HepG2 (cell line): ENCODE measurements around the gene AGAP3. TPM values are rescaled to one million over a fixed set of nuclear protein-coding genes. Genes with fewer than 3 reads are reported as not detected.

ENCODE experiments used
- ATF3 ChIP-seq: sonication (generic); formaldehyde crosslinking; IDR thresholded peaks from 2 replicates; pipeline ENCODE4 v1.4.0; 2020; ENCODE audit warnings: missing genetic modification reagents
- ETS1 ChIP-seq: sonication (generic); formaldehyde crosslinking; IDR thresholded peaks from 2 replicates; pipeline ENCODE4 v1.4.0; 2020; ENCODE audit warnings: missing genetic modification reagents
- ETV6 ChIP-seq: sonication (generic); formaldehyde crosslinking; conservative IDR thresholded peaks from 2 replicates; pipeline ENCODE4 v1.4.0; 2020; ENCODE audit warnings: missing genetic modification reagents
- IKZF1 ChIP-seq: fragments of 450-650 bp; IDR thresholded peaks from 2 replicates; pipeline ENCODE4 v1.7.1; 2016
- MED1 ChIP-seq: sonication (generic); formaldehyde crosslinking; IDR thresholded peaks from 2 replicates; pipeline ENCODE4 v1.4.0; 2020; ENCODE audit warnings: missing genetic modification reagents
- MXD4 ChIP-seq: IDR thresholded peaks from 2 replicates; pipeline ENCODE4 v1.6.1; 2016; ENCODE audit warnings: mild to moderate bottlenecking, missing biosample characterization, missing genetic modification reagents
- NFIC ChIP-seq: IDR thresholded peaks from 2 replicates; pipeline ENCODE4 v1.6.1; 2012; ENCODE audit warnings: mild to moderate bottlenecking, low read length, inconsistent platforms
- NFKBIZ ChIP-seq: IDR thresholded peaks from 2 replicates; pipeline ENCODE4 v1.6.1; 2018; ENCODE audit warnings: missing genetic modification reagents, missing compliant biosample characterization
- RFXAP ChIP-seq: sonication (generic); formaldehyde crosslinking; IDR thresholded peaks from 2 replicates; pipeline ENCODE4 v1.4.0; 2020; ENCODE audit warnings: missing genetic modification reagents, borderline replicate concordance
- SMAD3 ChIP-seq: sonication (generic); formaldehyde crosslinking; IDR thresholded peaks from 2 replicates; pipeline ENCODE4 v1.4.0; 2020; ENCODE audit warnings: missing genetic modification reagents
- SPEN ChIP-seq: sonication (generic); formaldehyde crosslinking; IDR thresholded peaks from 2 replicates; pipeline ENCODE4 v1.5.1; 2020; ENCODE audit warnings: low read depth, mild to moderate bottlenecking, missing genetic modification reagents
- U2AF2 ChIP-seq: fragments of 200-400 bp; formaldehyde crosslinking; IDR thresholded peaks from 2 replicates; pipeline ENCODE4 v1.6.1; 2017; ENCODE audit warnings: low read depth, mild to moderate bottlenecking, low read length
- ZFP37 ChIP-seq: sonication (generic); formaldehyde crosslinking; IDR thresholded peaks from 2 replicates; pipeline ENCODE4 v1.4.0; 2020; ENCODE audit warnings: missing genetic modification reagents, borderline replicate concordance
- ZNF264 ChIP-seq: sonication (generic); formaldehyde crosslinking; IDR thresholded peaks from 2 replicates; pipeline ENCODE4 v1.4.0; 2020; ENCODE audit warnings: missing genetic modification reagents
- ZNF746 ChIP-seq: sonication (generic); formaldehyde crosslinking; IDR thresholded peaks from 2 replicates; pipeline ENCODE4 v1.8.0; 2022; ENCODE audit warnings: mild to moderate bottlenecking, missing genetic modification reagents
- polyA plus RNA-seq, 8 experiments: library from polyadenylated mRNA; depleted of rRNA in 3 of 8; stranded (reverse) in 7 of 8; unstranded in 1 of 8; fragments of >200 nt; fragmentation: Illumina TruSeq in 4 of 8; extraction: Trizol in 4 of 8; gene quantifications; 2 replicates each; pipeline versions ENCODE4 v1.2.1 to v1.2.3, GENCODE V29; 2011 to 2016; ENCODE audit warnings: low read depth in 4 of 8, missing spikeins in 1 of 8, mixed read lengths in 1 of 8; ENCODE audit not compliant: insufficient read depth in 1 of 8
- total RNA-seq, 5 experiments: library from RNA; depleted of rRNA; stranded (reverse); fragments of >200 nt; fragmentation: Illumina TruSeq; extraction: Trizol; gene quantifications; 2 replicates each; pipeline ENCODE4 v1.2.3, GENCODE V29; 2016; ENCODE audit warnings: low read depth in 1 of 5
- TF ChIP-seq, protein P1 (sequence below): sonication (generic); formaldehyde crosslinking; IDR thresholded peaks from 2 replicates; pipeline ENCODE4 v1.5.0; 2020; ENCODE audit warnings: mild to moderate bottlenecking, missing genetic modification reagents, borderline replicate concordance
- TF ChIP-seq, protein P2 (sequence below): sonication (generic); formaldehyde crosslinking; conservative IDR thresholded peaks from 2 replicates; pipeline ENCODE4 v1.4.0; 2020; ENCODE audit warnings: missing genetic modification reagents
- TF ChIP-seq, protein P3 (sequence below): sonication (generic); formaldehyde crosslinking; IDR thresholded peaks from 2 replicates; pipeline ENCODE4 v1.8.0; 2022; ENCODE audit warnings: mild to moderate bottlenecking, missing genetic modification reagents, moderate library complexity

The AGAP3 gene
- total and polyA plus RNA-seq, 2 of the 13 experiments (the other 11 are each of a cell fraction or from before 2014, with no cell fraction given): 31.3 to 61.4 TPM

GRCh38 chr7:151083071-151083823 is 3.0 kb upstream of the AGAP3 start, which contains the start of gene TMUB1 (continued):
- TF ChIP-seq, protein P1, sequence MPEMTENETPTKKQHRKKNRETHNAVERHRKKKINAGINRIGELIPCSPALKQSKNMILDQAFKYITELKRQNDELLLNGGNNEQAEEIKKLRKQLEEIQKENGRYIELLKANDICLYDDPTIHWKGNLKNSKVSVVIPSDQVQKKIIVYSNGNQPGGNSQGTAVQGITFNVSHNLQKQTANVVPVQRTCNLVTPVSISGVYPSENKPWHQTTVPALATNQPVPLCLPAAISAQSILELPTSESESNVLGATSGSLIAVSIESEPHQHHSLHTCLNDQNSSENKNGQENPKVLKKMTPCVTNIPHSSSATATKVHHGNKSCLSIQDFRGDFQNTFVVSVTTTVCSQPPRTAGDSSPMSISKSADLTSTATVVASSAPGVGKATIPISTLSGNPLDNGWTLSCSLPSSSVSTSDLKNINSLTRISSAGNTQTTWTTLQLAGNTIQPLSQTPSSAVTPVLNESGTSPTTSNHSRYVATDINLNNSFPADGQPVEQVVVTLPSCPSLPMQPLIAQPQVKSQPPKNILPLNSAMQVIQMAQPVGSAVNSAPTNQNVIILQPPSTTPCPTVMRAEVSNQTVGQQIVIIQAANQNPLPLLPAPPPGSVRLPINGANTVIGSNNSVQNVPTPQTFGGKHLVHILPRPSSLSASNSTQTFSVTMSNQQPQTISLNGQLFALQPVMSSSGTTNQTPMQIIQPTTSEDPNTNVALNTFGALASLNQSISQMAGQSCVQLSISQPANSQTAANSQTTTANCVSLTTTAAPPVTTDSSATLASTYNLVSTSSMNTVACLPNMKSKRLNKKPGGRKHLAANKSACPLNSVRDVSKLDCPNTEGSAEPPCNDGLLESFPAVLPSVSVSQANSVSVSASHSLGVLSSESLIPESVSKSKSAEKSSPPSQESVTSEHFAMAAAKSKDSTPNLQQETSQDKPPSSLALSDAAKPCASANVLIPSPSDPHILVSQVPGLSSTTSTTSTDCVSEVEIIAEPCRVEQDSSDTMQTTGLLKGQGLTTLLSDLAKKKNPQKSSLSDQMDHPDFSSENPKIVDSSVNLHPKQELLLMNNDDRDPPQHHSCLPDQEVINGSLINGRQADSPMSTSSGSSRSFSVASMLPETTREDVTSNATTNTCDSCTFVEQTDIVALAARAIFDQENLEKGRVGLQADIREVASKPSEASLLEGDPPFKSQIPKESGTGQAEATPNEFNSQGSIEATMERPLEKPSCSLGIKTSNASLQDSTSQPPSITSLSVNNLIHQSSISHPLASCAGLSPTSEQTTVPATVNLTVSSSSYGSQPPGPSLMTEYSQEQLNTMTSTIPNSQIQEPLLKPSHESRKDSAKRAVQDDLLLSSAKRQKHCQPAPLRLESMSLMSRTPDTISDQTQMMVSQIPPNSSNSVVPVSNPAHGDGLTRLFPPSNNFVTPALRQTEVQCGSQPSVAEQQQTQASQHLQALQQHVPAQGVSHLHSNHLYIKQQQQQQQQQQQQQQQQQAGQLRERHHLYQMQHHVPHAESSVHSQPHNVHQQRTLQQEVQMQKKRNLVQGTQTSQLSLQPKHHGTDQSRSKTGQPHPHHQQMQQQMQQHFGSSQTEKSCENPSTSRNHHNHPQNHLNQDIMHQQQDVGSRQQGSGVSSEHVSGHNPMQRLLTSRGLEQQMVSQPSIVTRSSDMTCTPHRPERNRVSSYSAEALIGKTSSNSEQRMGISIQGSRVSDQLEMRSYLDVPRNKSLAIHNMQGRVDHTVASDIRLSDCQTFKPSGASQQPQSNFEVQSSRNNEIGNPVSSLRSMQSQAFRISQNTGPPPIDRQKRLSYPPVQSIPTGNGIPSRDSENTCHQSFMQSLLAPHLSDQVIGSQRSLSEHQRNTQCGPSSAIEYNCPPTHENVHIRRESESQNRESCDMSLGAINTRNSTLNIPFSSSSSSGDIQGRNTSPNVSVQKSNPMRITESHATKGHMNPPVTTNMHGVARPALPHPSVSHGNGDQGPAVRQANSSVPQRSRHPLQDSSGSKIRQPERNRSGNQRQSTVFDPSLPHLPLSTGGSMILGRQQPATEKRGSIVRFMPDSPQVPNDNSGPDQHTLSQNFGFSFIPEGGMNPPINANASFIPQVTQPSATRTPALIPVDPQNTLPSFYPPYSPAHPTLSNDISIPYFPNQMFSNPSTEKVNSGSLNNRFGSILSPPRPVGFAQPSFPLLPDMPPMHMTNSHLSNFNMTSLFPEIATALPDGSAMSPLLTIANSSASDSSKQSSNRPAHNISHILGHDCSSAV: no peak
- 0 out of 2 replicates have a peak, but pooled peaks have one; percentile 18 for TF ChIP-seq MED1 (CRISPR knock-in tag)
- TF ChIP-seq NFKBIZ: no peak
- TF ChIP-seq ZFP37: 0 out of 2 replicates have a peak, but pooled peaks have one; percentile 29
- TF ChIP-seq ATF3 (CRISPR knock-in tag): no peak
- no peak for TF ChIP-seq IKZF1
- TF ChIP-seq, protein P2, sequence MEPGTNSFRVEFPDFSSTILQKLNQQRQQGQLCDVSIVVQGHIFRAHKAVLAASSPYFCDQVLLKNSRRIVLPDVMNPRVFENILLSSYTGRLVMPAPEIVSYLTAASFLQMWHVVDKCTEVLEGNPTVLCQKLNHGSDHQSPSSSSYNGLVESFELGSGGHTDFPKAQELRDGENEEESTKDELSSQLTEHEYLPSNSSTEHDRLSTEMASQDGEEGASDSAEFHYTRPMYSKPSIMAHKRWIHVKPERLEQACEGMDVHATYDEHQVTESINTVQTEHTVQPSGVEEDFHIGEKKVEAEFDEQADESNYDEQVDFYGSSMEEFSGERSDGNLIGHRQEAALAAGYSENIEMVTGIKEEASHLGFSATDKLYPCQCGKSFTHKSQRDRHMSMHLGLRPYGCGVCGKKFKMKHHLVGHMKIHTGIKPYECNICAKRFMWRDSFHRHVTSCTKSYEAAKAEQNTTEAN (CRISPR knock-in tag): no peak
- TF ChIP-seq ZNF746 (CRISPR knock-in tag): 0 out of 2 replicates have a peak, but pooled peaks have one; percentile 35
- TF ChIP-seq RFXAP (CRISPR knock-in tag): no peak
- no peak for TF ChIP-seq MXD4 (CRISPR knock-in tag)
- TF ChIP-seq, protein P3, sequence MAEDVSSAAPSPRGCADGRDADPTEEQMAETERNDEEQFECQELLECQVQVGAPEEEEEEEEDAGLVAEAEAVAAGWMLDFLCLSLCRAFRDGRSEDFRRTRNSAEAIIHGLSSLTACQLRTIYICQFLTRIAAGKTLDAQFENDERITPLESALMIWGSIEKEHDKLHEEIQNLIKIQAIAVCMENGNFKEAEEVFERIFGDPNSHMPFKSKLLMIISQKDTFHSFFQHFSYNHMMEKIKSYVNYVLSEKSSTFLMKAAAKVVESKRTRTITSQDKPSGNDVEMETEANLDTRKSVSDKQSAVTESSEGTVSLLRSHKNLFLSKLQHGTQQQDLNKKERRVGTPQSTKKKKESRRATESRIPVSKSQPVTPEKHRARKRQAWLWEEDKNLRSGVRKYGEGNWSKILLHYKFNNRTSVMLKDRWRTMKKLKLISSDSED: no peak
- no peak for TF ChIP-seq ZNF264 (CRISPR knock-in tag)
- TF ChIP-seq SMAD3 (CRISPR knock-in tag): no peak
- peak; percentile 46; the same call in 1 of the 2 replicates for TF ChIP-seq SPEN (CRISPR knock-in tag)
- no peak for TF ChIP-seq ETS1 (CRISPR knock-in tag)
- no peak for TF ChIP-seq U2AF2
- TF ChIP-seq NFIC: no peak
- no peak for TF ChIP-seq ETV6 (CRISPR knock-in tag)
